Hematopoietic multipotent progenitor cell treated with erythropoietin and hydrocortisone succinate and interleukin-3 and kit ligand, for 6 days (in vitro differentiated cells): ENCODE results near the gene PRMT9.

Experiments used
- DNase-seq: peaks from one replicate; pipeline ENCODE4 v3.0.0-alpha.2; 2015

Gene PRMT9

DNA sequence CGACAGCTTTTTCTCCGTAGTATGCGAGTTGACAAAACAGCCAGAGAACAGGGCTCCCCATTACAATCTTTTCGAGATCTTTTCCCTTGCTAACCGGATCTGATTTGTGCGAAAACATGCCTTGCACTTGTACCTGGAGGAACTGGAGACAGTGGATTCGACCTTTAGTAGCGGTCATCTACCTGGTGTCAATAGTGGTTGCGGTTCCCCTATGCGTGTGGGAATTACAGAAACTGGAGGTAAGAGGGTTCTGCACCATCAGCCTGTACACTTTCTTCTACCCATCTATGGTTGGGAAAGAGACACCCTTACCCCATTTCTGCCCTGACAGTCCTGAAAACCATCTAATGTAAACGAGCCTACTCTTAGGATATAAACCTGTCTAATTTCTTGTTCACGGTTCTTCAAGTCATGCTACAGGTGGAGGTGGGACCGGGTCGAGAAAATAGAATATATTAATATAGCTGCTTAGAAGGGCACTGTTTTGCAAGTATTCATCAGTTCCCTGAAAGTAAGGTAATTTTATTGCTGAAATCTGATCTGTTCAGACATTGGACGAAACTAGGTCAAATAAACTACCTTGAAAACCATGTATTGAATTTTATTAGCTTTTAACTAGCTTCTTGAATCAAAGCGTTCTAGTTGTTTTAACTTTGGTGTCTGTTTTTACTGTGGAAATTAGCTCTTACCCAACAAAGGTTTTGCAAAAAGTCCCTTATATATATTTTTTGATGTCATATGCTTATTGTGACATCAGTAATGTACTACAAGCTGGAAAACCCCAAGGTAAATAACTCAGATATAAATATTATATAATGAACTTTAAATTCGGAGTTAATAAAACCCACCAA lies 65.9 kb downstream of the PRMT9 start:
- DNase-seq = no peak

DNA sequence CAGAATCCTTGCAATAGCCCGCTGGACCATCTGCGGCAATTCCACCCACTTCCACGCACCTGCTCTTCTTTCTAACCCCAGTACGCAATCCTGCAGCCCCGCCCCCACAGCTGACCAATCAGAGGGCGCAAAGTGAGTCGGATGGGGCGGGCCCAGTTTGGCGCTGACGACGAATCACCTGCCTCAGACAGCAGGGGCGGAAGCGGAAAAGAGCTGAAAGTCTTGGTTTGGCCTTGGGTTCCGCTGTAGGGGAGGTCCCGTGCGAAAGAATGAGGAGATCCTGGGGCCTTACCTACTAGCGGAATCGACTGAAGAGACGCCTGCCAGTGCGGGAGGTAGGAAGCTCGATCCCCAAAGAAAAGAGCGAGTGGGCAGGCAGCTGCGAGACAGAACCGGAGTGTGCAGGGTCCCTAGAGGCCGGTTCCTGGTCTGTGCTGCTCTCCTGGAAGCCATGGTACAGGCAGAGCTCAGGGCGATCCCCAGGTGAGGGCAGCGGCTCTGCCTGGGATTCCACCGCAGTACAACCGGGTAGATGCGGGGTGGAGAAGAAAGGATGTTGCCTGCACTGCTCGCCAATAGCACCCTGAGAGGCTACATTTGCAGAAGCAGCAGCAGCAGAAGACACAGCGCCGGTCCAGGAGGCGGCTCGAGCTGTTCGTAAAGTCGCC lies 66.7 kb downstream of the PRMT9 start, which contains the start of gene TMEM184C:
Gene TMEM184C (plus strand): TSS at position 225 of the 668 bp plus-strand sequence. CDS start 560 bp downstream, outside the sequence.
- peak; percentile 98 for DNase-seq

DNA sequence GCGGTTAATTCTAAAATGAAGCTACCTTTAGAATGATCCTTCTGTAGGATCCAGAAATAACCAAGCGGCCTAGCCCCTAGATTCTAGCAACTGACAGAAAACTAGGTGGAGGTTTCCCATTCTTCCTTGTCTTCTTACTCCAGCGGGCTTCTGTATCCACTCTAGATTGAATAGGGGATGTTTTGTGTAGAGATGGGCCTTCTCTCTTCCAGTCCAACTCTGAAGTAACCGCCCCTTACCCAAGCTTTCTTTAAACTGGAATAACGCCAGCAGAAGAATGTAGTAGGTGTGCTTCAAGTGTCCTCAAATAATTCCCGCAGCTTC lies 67.2 kb downstream of the PRMT9 start:
- no peak for DNase-seq

DNA sequence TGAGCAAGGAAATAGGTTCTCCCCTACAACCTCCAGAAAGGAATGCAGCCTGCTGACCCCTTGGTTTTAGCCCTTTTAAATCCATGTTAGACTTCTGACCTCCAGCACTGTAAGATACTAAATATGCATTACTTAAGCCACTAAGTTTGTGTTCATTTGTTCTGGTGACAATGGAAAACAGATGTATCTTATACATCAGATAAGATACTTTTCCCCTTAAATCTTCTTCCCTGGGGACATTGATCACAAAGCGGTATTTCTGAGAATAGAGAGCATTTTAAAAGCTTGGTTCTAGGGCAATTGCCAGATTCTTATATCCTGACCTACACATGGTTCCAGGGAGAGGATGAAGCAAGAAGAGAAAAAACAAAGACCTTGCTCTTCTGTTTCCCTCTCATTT lies 73.3 kb downstream of the PRMT9 start:
- no peak for DNase-seq

DNA sequence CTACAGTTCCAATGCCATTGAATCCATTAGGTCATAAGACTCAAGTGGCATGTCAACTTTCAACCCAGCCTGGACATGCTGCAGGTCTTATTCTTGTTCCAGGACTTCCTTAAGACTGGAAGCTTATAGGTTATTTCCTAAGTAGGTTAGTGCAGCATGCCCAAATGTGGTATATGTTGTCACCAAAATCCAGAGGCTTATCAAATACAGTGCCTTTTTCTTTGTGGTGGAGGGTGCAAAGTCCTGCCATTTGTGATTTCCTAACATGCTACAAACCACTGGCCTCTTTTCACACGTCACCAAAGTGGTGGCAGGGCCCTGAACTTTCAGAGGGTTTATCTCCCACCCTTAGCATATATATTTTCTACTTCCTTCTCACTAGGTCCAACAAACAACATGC lies 76.5 kb downstream of the PRMT9 start:
- DNase-seq = no peak

DNA sequence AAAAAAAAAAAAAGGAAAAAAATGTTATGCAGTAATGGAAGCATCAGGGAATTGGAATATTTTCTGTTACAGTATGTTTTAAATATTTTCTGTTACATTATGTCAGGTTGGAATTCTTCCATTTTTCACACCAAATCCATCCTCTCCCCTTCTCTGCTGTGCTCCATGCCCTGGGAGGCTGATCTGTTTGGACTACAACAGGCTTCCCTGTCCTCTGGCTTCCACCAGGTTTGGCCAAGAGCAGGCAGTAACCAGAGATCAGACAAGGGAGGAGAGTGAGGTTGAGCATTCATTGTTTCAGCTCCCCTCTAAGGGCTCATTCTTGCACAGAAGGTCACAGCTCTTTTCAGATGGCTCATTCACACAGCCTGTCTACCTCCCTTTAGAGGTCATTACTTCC lies 78.5 kb downstream of the PRMT9 start:
- DNase-seq = no peak

DNA sequence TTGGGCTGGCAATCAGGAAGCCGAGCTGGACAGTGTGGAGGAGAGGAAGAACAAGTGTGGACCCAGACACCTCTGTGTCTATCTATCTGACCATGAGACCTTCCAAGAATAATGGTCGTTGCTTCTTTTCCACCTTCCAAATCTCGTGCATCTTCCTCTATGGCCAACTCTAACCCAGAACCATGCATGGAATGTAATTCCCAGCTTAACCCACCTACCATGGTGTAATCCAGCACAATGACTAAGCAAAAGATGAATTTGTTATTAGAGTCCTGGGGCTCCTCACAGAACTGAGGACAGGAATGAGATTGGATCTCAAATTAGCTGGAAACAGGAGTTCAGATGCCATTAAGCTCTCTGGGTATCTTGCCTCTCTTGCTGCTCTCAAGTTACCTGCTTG lies 84.2 kb downstream of the PRMT9 start:
- DNase-seq = no peak

DNA sequence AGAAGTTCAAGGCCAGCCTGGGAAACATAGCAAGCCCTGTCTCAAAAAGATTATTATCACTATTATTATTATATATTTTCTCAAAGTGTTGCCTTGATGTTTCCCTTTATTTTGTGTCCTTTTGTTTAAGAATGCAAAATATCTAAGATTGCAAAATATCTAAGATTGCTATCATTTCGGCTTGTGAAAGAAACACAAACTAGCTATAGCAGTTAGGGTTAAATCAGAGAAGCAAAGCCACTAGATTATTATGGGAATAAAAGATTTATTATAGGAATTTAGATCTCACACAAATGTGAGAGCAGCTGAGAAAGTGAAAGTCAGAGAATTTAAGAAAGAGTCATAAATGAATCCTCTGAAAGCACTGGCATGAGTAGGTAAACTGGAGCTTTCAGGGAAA lies 84.8 kb downstream of the PRMT9 start:
- no peak for DNase-seq

DNA sequence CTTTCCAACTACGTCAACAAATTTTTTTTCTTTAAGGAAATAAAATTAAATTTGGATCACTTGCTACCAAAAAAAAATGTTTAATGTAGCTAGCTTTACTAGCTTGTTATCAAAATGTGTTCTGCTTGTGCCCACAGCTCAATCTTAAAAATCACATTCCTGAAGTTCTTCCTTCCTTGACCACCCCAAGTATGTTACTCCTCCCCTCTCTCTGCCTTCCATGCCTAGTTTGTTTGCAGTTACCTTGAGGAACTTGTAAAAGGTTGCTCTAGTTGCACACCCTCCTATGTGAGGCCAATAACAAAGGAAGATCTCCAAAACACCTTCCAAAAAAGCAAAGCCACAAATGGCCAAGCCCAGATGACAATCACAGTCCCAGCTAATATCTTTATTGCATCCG lies 86.4 kb downstream of the PRMT9 start:
- no peak for DNase-seq

DNA sequence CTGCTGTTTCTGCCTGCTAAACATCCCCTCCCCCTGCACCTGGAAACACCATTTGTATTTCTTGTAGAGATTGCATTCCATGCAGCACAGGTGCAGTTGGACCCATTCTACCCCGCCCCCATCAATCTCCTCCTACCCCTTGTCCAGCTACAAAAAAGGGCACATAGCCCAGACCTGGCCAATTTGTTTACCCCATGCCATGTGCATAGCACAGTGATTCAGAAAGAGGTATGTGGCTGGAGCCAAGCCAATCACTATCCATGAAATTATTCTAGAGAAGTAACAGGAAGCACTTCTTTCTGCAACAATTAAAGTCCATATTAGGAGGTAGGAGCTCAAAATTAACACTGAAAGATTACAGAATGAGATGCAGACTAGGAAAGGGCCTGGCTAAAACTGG lies 87.0 kb downstream of the PRMT9 start:
- no peak for DNase-seq

DNA sequence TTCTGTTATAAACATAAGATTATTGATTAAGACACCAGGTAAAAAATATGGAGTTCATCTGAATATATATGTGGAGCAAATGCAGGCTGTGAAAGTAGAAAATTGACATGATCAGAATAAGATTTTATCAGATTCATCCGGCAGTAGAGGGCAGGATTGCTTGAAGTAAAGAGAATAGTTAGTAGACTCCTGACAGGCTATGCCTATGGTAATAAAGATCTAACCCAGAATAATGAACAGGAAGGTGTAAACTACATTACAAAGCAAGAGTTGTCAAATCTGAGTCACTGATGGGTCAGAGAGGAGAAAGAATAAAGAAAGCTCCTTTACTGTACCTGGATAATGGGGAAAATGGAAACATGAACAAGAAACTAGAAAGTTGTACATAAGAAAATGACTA lies 87.6 kb downstream of the PRMT9 start:
- DNase-seq = no peak

DNA sequence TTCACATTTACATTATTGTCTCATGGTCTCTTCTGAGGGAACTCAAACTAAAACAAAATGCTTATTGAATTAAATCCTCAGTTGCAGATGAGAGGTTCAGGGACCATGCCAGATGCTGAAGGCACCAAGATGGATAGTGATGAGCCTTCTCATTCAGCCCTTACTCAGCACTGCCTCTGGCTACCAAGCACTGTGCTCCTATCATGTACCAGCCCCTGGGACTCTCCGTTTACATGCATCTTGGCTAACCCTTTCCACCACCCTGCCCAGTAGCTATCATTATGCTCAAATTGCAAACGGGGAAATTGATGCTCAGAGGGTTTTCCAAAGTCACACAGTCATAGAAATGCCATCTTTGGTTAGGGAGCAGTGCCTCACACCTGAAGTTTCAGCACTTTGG lies 89.4 kb downstream of the PRMT9 start:
- DNase-seq = no peak

DNA sequence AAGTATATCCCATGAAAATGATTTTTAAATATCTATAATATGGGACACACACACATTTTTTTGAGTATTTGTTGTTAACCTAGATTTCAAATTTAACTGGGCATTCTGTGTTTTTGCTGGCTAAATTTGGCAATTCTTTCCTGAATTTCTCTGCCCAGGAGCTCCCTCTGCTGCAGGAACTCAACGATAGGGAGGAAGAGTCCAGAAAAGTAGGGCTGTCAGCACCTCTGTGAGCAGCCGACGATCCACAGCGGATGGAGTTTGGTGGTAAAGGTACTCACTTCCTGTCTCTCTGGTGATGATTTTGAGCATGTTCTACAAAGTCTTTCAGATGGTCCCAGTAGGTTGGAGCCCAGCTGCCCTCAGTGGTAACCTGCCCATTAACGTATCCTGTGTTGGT lies 89.9 kb downstream of the PRMT9 start:
- DNase-seq = no peak

DNA sequence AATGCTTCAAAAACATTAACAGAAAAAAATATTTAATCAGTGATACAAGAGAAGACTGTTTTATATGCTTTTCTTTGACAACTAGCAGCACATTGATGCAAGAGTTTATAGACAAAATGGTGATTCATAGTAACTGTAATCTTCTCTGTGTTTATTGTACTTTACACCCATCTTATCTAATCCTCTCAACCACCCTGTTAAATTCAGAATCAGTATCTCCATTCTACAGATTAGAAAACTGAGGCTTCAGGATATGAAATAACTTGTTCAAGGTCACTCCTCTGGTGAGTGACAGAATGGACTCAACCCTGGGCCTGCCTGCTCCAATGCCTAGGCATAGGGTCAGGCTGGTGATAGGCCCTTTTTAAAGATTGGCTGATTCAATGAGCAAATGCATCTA lies 92.9 kb downstream of the PRMT9 start:
- peak; percentile 49 for DNase-seq

DNA sequence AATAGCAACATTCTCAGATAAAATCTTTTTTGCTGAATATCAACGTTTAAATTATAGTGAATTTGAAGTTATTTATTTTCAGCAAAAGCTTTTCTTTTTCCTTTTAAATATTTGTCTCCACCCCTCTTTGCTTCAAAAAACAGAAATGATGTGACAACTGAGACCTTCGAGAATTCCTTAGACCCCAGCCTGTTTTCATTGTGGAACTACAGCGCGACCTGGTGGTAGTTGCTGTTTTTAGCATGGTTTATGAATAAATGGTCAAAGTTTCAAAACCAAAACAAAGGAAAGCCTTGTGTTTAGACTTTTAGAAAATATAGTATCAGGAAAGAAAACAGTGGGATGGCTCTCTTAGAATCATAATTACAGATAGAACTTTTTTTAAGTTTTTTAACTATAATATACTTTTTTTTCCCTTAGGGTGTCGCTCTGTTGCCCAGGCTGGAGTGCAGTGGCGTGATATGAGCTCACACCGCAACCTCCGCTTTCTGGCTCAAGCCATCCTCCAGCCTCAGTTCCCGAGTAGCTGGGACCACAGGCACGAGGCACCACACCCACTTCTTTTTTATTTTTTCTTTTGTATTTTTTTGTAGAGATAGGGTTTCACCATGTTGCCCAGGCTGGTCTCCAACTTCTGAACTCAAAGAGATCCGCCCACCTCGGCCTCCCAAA lies 93.6 kb downstream of the PRMT9 start:
- DNase-seq = peak; percentile 75

DNA sequence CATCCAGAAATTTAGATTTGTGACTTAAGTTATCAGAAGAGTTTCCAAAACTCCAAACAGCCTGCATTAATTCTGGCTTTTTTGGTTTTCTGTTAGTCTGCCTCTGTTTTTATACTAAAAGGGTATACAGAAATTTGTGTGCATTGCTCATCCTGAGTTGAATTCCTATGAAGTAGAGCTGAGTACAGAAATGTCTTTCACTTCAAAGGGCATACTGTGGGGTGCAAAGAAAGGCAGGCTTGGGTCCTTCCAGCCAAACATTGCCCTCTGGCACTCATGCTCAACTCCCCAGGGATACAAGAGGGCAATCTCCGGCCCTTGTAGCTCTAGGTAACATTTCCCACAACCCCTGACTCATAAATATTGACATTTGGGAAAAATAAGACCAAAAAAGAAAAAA lies 94.4 kb downstream of the PRMT9 start:
- DNase-seq = no peak
